GM21619 (cell line): ENCODE data around the gene TFDP1.
"Not testable (repeated sequence)": the region's sequence is repeated elsewhere in the genome, so short reads cannot be mapped to it uniquely, and the experiment has no call there.

ENCODE experiments used
- ATAC-seq: cut with Tn5 transposase; IDR thresholded peaks from one replicate; pipeline ENCODE4 v1.9.1; 2021; ENCODE audit not compliant: unreplicated experiment

TFDP1 gene

GRCh38 chr13:113548778-113549621 is 35.6 kb upstream of the TFDP1 start:
- no peak for ATAC-seq

GRCh38 chr13:113550453-113550852 is 34.1 kb upstream of the TFDP1 start:
- no peak for ATAC-seq

- no peak for ATAC-seq
Observed at GRCh38 chr13:113551081-113552000, 33.2 kb upstream of the TFDP1 start.

GRCh38 chr13:113552079-113552478 is 32.5 kb upstream of the TFDP1 start:
- ATAC-seq: no peak

GRCh38 chr13:113552786-113553434 is 31.6 kb upstream of the TFDP1 start:
- ATAC-seq: no peak

- no peak for ATAC-seq
Observed at GRCh38 chr13:113553511-113554332, 30.8 kb upstream of the TFDP1 start.

GRCh38 chr13:113554333-113554700 is 30.2 kb upstream of the TFDP1 start:
- no peak for ATAC-seq

GRCh38 chr13:113555141-113555540 is 29.4 kb upstream of the TFDP1 start:
- no peak for ATAC-seq

GRCh38 chr13:113557013-113557412 is 27.5 kb upstream of the TFDP1 start:
- no peak for ATAC-seq

GRCh38 chr13:113558461-113558860 is 26.1 kb upstream of the TFDP1 start:
- ATAC-seq: no peak

GRCh38 chr13:113559061-113559460 is 25.5 kb upstream of the TFDP1 start:
- ATAC-seq: no peak

- ATAC-seq: no peak
Observed at GRCh38 chr13:113559901-113560644, 24.5 kb upstream of the TFDP1 start.

GRCh38 chr13:113560645-113561416 is 23.7 kb upstream of the TFDP1 start:
- ATAC-seq: no peak

GRCh38 chr13:113561417-113562084 is 23.0 kb upstream of the TFDP1 start:
- no peak for ATAC-seq

- peak; percentile 58 for ATAC-seq
Observed at GRCh38 chr13:113562085-113562749, 22.3 kb upstream of the TFDP1 start.

GRCh38 chr13:113562844-113563243 is 21.7 kb upstream of the TFDP1 start:
- ATAC-seq: no peak

GRCh38 chr13:113563511-113563910 is 21.0 kb upstream of the TFDP1 start:
- not testable (repeated sequence) for ATAC-seq
